ENCODE results near the gene TCF12.

- TF ChIP-seq POLR2AphosphoS5 (IDR thresholded peaks at IDR 0.05; ENCODE audit: low read depth) (no peak), CTCF (IDR thresholded peaks at IDR 0.05; ENCODE audit: insufficient read depth, low read length) (no peak), REST (IDR thresholded peaks at IDR 0.05; ENCODE audit: insufficient replicate concordance, low read depth) (no peak), GABPA (IDR thresholded peaks at IDR 0.05; ENCODE audit: low read depth) (no peak)
Measured at GRCh38 chr15:56987286-56987685, 68.8 kb downstream of the TCF12 start.

All from HL-60 (cell line).